ENCODE data around the gene VSIR. TPM values are rescaled to one million over a fixed set of nuclear protein-coding genes. Genes with fewer than 3 reads are reported as not detected.

VSIR gene
- polyA plus RNA-seq, 1 of the 3 experiments (the other 2 are of a cell fraction), result 11.3 TPM

GRCh38 chr10:71761541-71762113 is 11.7 kb downstream of the VSIR start:
- no peaks in the 10 kb centered on the region for H3K9me2 ChIP-seq
- H3F3A ChIP-seq (replicated peaks; ENCODE audit: insufficient read depth), result no peaks in the 10 kb centered on the region
- no peak for DNase-seq
- WGBS (ENCODE audit: low lambda C conversion rate), result 95% methylated on average over 13 of the region's 26 CpGs
- no peak overlapping the region for H3K4me3 ChIP-seq (ENCODE audit: low read depth in 2 of 2, low read length in 1 of 2)
- TF ChIP-seq FOXJ3 (CRISPR knock-in tag; IDR thresholded peaks at IDR 0.05), result no peak
- TF ChIP-seq, protein P1, sequence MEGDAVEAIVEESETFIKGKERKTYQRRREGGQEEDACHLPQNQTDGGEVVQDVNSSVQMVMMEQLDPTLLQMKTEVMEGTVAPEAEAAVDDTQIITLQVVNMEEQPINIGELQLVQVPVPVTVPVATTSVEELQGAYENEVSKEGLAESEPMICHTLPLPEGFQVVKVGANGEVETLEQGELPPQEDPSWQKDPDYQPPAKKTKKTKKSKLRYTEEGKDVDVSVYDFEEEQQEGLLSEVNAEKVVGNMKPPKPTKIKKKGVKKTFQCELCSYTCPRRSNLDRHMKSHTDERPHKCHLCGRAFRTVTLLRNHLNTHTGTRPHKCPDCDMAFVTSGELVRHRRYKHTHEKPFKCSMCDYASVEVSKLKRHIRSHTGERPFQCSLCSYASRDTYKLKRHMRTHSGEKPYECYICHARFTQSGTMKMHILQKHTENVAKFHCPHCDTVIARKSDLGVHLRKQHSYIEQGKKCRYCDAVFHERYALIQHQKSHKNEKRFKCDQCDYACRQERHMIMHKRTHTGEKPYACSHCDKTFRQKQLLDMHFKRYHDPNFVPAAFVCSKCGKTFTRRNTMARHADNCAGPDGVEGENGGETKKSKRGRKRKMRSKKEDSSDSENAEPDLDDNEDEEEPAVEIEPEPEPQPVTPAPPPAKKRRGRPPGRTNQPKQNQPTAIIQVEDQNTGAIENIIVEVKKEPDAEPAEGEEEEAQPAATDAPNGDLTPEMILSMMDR (IDR thresholded peaks at IDR 0.05), result peak; percentile 19; the same call in 1 of the 2 replicates
- TF ChIP-seq IRF3 (IDR thresholded peaks at IDR 0.05; ENCODE audit: low read depth, low read length), result no peak
- TF ChIP-seq YY1 (IDR thresholded peaks at IDR 0.05; ENCODE audit: low read depth), result no peak
- no peaks in the 10 kb centered on the region for H3K27me3 ChIP-seq (ENCODE audit: insufficient read depth)
- no peak overlapping the region for H3K4me2 ChIP-seq
- no peaks in the 10 kb centered on the region for H4K20me1 ChIP-seq (ENCODE audit: insufficient read depth)
- H3K9ac ChIP-seq, result no peak overlapping the region
- CTCF ChIA-PET, result no interaction called here
- H3K27ac ChIP-seq (ENCODE audit: low read depth in 2 of 2, low read length in 1 of 2), result no peak overlapping the region
- POLR2A ChIA-PET, result no interaction called here
- no peaks in the 10 kb centered on the region for H3K79me2 ChIP-seq (ENCODE audit: insufficient read depth)
- peaks cover 0 to 13% of the 10 kb centered on the region in 2 experiments; a peak in 1 of 4 replicates for H3K4me1 ChIP-seq (ENCODE audit: control insufficient read depth in 1 of 2, insufficient read depth in 2 of 2, low read depth in 1 of 2, low read length in 1 of 2)
- no peak overlapping the region for H2AFZ ChIP-seq (ENCODE audit: low read depth)
- no peaks in the 10 kb centered on the region for H3K9me3 ChIP-seq
- no peaks in the 10 kb centered on the region for H3K36me3 ChIP-seq (replicated peaks in 1 of 2; ENCODE audit: control insufficient read depth in 1 of 2, insufficient read depth in 2 of 2, low read length in 1 of 2)

DNA sequence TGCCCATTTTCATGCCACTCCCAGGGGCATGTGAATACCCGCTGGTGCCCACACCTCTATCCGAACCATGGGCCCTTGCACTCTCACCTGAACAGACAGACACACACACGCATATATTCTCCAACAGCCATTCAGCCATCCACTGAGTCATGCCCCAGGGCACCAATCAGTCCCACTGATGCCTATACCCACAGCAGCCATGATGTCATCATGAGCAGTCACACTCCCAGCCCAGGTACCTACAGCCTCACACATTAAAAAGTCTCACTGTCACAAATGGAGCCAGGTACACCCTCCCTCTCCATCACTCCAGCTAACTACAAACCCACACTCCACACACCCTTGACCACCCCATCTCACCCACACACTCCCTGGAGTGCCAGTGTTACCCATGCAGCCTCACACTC is 12.2 kb downstream of the VSIR start:
- Histone ChIP-seq H3K9me3 (no peaks in the 10 kb centered on the region), H3K9ac (no peak overlapping the region), H3K36me3 (replicated peaks in 1 of 2; ENCODE audit: control insufficient read depth in 1 of 2, insufficient read depth in 2 of 2, low read length in 1 of 2) (no peaks in the 10 kb centered on the region), H3K79me2 (ENCODE audit: insufficient read depth) (no peaks in the 10 kb centered on the region), H3F3A (replicated peaks; ENCODE audit: insufficient read depth) (no peaks in the 10 kb centered on the region), H2AFZ (ENCODE audit: low read depth) (no peak overlapping the region), H3K27me3 (ENCODE audit: insufficient read depth) (no peaks in the 10 kb centered on the region), H3K4me1 (ENCODE audit: control insufficient read depth in 1 of 2, insufficient read depth in 2 of 2, low read depth in 1 of 2, low read length in 1 of 2) (peaks cover 0 to 13% of the 10 kb centered on the region in 2 experiments; a peak in 1 of 4 replicates), H3K4me2 (no peak overlapping the region), H3K4me3 (ENCODE audit: low read depth in 2 of 2, low read length in 1 of 2) (no peak overlapping the region), H3K27ac (ENCODE audit: low read depth in 2 of 2, low read length in 1 of 2) (no peak overlapping the region), H4K20me1 (ENCODE audit: insufficient read depth) (no peaks in the 10 kb centered on the region), H3K9me2 (no peaks in the 10 kb centered on the region)
- CTCF ChIA-PET, result no interaction called here
- no peak for DNase-seq
- POLR2A ChIA-PET, result no interaction called here
- TF ChIP-seq GABPA (IDR thresholded peaks at IDR 0.05; ENCODE audit: low read depth) (no peak), EZH2phosphoT487 (IDR thresholded peaks at IDR 0.05; ENCODE audit: borderline replicate concordance, low read depth) (no peak), POLR2AphosphoS5 (IDR thresholded peaks at IDR 0.05; ENCODE audit: low read depth, low read length) (no peak), GATA2 (CRISPR knock-in tag; IDR thresholded peaks at IDR 0.05) (no peak), TCF12 (IDR thresholded peaks at IDR 0.05) (no peak), EP300 (IDR thresholded peaks at IDR 0.05; ENCODE audit: borderline replicate concordance in 1 of 2, low read depth in 1 of 2, low read length in 1 of 2) (no peak)
- 96% methylated on average over 3 of the region's 3 CpGs for WGBS (ENCODE audit: low lambda C conversion rate)
